A673 (cell line): ENCODE results near the gene TACR2.
"Not testable (repeated sequence)": the region's sequence is repeated elsewhere in the genome, so short reads cannot be mapped to it uniquely, and the experiment has no call there.

Experiments
- EZH2 ChIP-seq: fragments of 200-600 bp; sonication (generic); IDR thresholded peaks from 2 replicates; pipeline ENCODE4 v1.6.1; 2017; ENCODE audit warnings: borderline replicate concordance, low read depth, mild to moderate bottlenecking, mixed read lengths, antibody characterized with exemption, low read length; ENCODE audit not compliant: poor library complexity, severe bottlenecking
- TF ChIP-seq, protein P1 (sequence below): fragments of 300-800, 200-600 bp; sonication (generic); conservative IDR thresholded peaks from 2 replicates; pipeline ENCODE4 v1.5.1; 2017; ENCODE audit warnings: low read depth, mild to moderate bottlenecking, antibody characterized with exemption, low read length, moderate library complexity, mixed read lengths

DNA sequence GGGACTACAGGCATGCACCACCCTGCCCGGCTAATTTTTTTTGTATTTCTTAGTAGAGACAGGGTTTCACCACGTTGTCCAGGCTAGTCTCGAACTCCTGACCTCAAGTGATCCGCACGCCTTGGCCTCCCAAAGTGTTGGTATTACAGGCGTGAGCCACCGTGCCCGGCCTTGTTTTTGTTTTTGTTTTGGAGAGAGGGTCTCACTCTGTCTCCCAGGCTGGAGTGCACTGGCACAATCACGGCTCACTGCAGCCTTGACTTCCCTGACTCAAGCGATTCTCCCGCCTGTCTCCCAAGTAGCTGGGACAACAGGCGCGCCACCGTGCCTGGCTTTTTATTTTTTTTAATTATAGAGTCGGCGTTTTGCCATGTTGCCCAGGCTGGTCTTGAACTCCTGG lies 33.7 kb upstream of the TACR2 start:
- not testable (repeated sequence) for TF ChIP-seq EZH2
- TF ChIP-seq, protein P1, sequence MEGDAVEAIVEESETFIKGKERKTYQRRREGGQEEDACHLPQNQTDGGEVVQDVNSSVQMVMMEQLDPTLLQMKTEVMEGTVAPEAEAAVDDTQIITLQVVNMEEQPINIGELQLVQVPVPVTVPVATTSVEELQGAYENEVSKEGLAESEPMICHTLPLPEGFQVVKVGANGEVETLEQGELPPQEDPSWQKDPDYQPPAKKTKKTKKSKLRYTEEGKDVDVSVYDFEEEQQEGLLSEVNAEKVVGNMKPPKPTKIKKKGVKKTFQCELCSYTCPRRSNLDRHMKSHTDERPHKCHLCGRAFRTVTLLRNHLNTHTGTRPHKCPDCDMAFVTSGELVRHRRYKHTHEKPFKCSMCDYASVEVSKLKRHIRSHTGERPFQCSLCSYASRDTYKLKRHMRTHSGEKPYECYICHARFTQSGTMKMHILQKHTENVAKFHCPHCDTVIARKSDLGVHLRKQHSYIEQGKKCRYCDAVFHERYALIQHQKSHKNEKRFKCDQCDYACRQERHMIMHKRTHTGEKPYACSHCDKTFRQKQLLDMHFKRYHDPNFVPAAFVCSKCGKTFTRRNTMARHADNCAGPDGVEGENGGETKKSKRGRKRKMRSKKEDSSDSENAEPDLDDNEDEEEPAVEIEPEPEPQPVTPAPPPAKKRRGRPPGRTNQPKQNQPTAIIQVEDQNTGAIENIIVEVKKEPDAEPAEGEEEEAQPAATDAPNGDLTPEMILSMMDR = not testable (repeated sequence)
